ENCODE data around the gene GNS.

GNS gene

DNA sequence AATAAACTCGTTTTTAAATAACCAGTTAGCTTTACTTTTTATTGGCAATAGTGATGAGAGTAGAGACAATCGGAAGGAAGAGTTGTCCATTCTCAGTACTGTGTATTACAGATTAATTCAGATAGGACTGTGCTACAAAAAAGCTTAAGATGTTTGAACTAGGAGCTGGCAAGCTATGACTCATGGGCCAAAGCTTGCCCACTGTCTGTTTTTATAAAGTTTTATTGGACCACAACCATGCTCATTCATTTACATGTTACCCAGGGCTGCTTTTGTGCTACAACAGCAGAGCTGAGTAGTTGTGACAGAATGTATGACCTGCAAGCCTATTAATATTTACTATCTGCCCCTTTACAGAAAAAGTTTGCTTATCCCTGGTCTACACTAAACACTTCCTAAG, 19.4 kb downstream of the GNS start:
- ChIA-PET CTCF (interaction anchor here (0.6 to 1.3 kb wide), 3 partner anchors 10 to 190 kb away, joined by 3 to 4 read pairs (median 4); no protein-coding TSS in a partner anchor), POLR2A (no interaction called here)
- Histone ChIP-seq H3K36me3 (ENCODE audit: control insufficient read depth in 4 of 4, insufficient read depth in 4 of 4, low read length in 3 of 4) (peaks cover 22 to 72% (median 45%) of the 10 kb centered on the region in 4 experiments), H3K4me1 (ENCODE audit: control extremely low read depth in 1 of 4, control insufficient read depth in 4 of 4, insufficient read depth in 4 of 4, low read length in 3 of 4) (peaks cover 0 to 8% (median 1%) of the 10 kb centered on the region in 4 experiments), H3K4me3 (ENCODE audit: control insufficient read depth in 1 of 7, extremely low read depth in 1 of 7, insufficient read depth in 4 of 7, low read depth in 2 of 7, low read length in 6 of 7) (no peak overlapping the region), H3K27me3 (replicated peaks in 2 of 5; ENCODE audit: control insufficient read depth in 4 of 5, insufficient read depth in 5 of 5, low read length in 4 of 5) (no peaks in the 10 kb centered on the region), H3K27ac (ENCODE audit: insufficient read depth in 1 of 2, low read depth in 1 of 2, low read length in 2 of 2, poor library complexity in 1 of 2, severe bottlenecking in 2 of 2) (no peak overlapping the region), H3K9me3 (ENCODE audit: control extremely low read depth in 1 of 5, control insufficient read depth in 4 of 5, insufficient read depth in 2 of 5, low read depth in 1 of 5, low read length in 4 of 5) (no peaks in the 10 kb centered on the region)
- 100% methylated on average over 1 of the region's 2 CpGs for WGBS (ENCODE audit: insufficient coverage)
- DNase-seq: no peak

- Histone ChIP-seq H3K27me3 (replicated peaks in 2 of 5; ENCODE audit: control insufficient read depth in 4 of 5, insufficient read depth in 5 of 5, low read length in 4 of 5) (no peaks in the 10 kb centered on the region), H3K4me1 (ENCODE audit: control extremely low read depth in 1 of 4, control insufficient read depth in 4 of 4, insufficient read depth in 4 of 4, low read length in 3 of 4) (peaks cover 0 to 8% (median 1%) of the 10 kb centered on the region in 4 experiments), H3K4me3 (ENCODE audit: control insufficient read depth in 1 of 7, extremely low read depth in 1 of 7, insufficient read depth in 4 of 7, low read depth in 2 of 7, low read length in 6 of 7) (no peak overlapping the region), H3K27ac (ENCODE audit: insufficient read depth in 1 of 2, low read depth in 1 of 2, low read length in 2 of 2, poor library complexity in 1 of 2, severe bottlenecking in 2 of 2) (no peak overlapping the region), H3K9me3 (ENCODE audit: control extremely low read depth in 1 of 5, control insufficient read depth in 4 of 5, insufficient read depth in 2 of 5, low read depth in 1 of 5, low read length in 4 of 5) (no peaks in the 10 kb centered on the region), H3K36me3 (ENCODE audit: control insufficient read depth in 4 of 4, insufficient read depth in 4 of 4, low read length in 3 of 4) (peaks cover 14 to 63% (median 40%) of the 10 kb centered on the region in 4 experiments)
- ChIA-PET CTCF (no interaction called here), POLR2A (no interaction called here)
- no peak for DNase-seq
- no CpG with 5 or more reads among the region's 1 CpG for whole genome bisulfite sequencing (ENCODE audit: insufficient coverage)
Observed at GRCh38 chr12:64737539-64737938, 21.7 kb downstream of the GNS start.

- Histone ChIP-seq H3K9me3 (ENCODE audit: control extremely low read depth in 1 of 5, control insufficient read depth in 4 of 5, insufficient read depth in 2 of 5, low read depth in 1 of 5, low read length in 4 of 5) (no peaks in the 10 kb centered on the region), H3K27ac (ENCODE audit: insufficient read depth in 1 of 2, low read depth in 1 of 2, low read length in 2 of 2, poor library complexity in 1 of 2, severe bottlenecking in 2 of 2) (no peak overlapping the region), H3K4me1 (ENCODE audit: control extremely low read depth in 1 of 4, control insufficient read depth in 4 of 4, insufficient read depth in 4 of 4, low read length in 3 of 4) (peaks cover 0 to 8% (median 1%) of the 10 kb centered on the region in 4 experiments), H3K4me3 (ENCODE audit: control insufficient read depth in 1 of 7, extremely low read depth in 1 of 7, insufficient read depth in 4 of 7, low read depth in 2 of 7, low read length in 6 of 7) (no peak overlapping the region), H3K36me3 (ENCODE audit: control insufficient read depth in 4 of 4, insufficient read depth in 4 of 4, low read length in 3 of 4) (peaks cover 13 to 59% (median 38%) of the 10 kb centered on the region in 4 experiments), H3K27me3 (replicated peaks in 2 of 5; ENCODE audit: control insufficient read depth in 4 of 5, insufficient read depth in 5 of 5, low read length in 4 of 5) (no peaks in the 10 kb centered on the region)
- ChIA-PET CTCF (no interaction called here), POLR2A (no interaction called here)
- no peak for DNase-seq
- 80% methylated on average over 1 of the region's 1 CpG for WGBS (ENCODE audit: insufficient coverage)
Observed at GRCh38 chr12:64736771-64737170, 22.4 kb downstream of the GNS start.

- Histone ChIP-seq H3K4me3 (ENCODE audit: control insufficient read depth in 1 of 7, extremely low read depth in 1 of 7, insufficient read depth in 4 of 7, low read depth in 2 of 7, low read length in 6 of 7) (no peak overlapping the region), H3K36me3 (ENCODE audit: control insufficient read depth in 4 of 4, insufficient read depth in 4 of 4, low read length in 3 of 4) (peaks cover 15 to 57% (median 38%) of the 10 kb centered on the region in 4 experiments), H3K27me3 (replicated peaks in 2 of 5; ENCODE audit: control insufficient read depth in 4 of 5, insufficient read depth in 5 of 5, low read length in 4 of 5) (no peaks in the 10 kb centered on the region), H3K9me3 (ENCODE audit: control extremely low read depth in 1 of 5, control insufficient read depth in 4 of 5, insufficient read depth in 2 of 5, low read depth in 1 of 5, low read length in 4 of 5) (no peaks in the 10 kb centered on the region), H3K27ac (ENCODE audit: insufficient read depth in 1 of 2, low read depth in 1 of 2, low read length in 2 of 2, poor library complexity in 1 of 2, severe bottlenecking in 2 of 2) (no peak overlapping the region), H3K4me1 (ENCODE audit: control extremely low read depth in 1 of 4, control insufficient read depth in 4 of 4, insufficient read depth in 4 of 4, low read length in 3 of 4) (peaks cover 1 to 10% (median 3%) of the 10 kb centered on the region in 4 experiments)
- DNase-seq: no peak
- POLR2A ChIA-PET: no interaction called here
- CTCF ChIA-PET: no interaction called here
Observed at GRCh38 chr12:64735442-64735841, 23.8 kb downstream of the GNS start.

GRCh38 chr12:64733857-64734256, 25.3 kb downstream of the GNS start:
- WGBS (ENCODE audit: insufficient coverage): 95% methylated on average over 3 of the region's 4 CpGs
- Histone ChIP-seq H3K4me3 (ENCODE audit: control insufficient read depth in 1 of 7, extremely low read depth in 1 of 7, insufficient read depth in 4 of 7, low read depth in 2 of 7, low read length in 6 of 7) (no peak overlapping the region), H3K36me3 (ENCODE audit: control insufficient read depth in 4 of 4, insufficient read depth in 4 of 4, low read length in 3 of 4) (peaks cover 14 to 43% (median 28%) of the 10 kb centered on the region in 4 experiments), H3K4me1 (ENCODE audit: control extremely low read depth in 1 of 4, control insufficient read depth in 4 of 4, insufficient read depth in 4 of 4, low read length in 3 of 4) (peaks cover 4 to 12% (median 7%) of the 10 kb centered on the region in 4 experiments), H3K9me3 (ENCODE audit: control extremely low read depth in 1 of 5, control insufficient read depth in 4 of 5, insufficient read depth in 2 of 5, low read depth in 1 of 5, low read length in 4 of 5) (no peaks in the 10 kb centered on the region), H3K27me3 (replicated peaks in 2 of 5; ENCODE audit: control insufficient read depth in 4 of 5, insufficient read depth in 5 of 5, low read length in 4 of 5) (no peaks in the 10 kb centered on the region), H3K27ac (ENCODE audit: insufficient read depth in 1 of 2, low read depth in 1 of 2, low read length in 2 of 2, poor library complexity in 1 of 2, severe bottlenecking in 2 of 2) (no peak overlapping the region)
- no peak for DNase-seq
- ChIA-PET CTCF (no interaction called here), POLR2A (no interaction called here)

GRCh38 chr12:64731683-64732082, 27.5 kb downstream of the GNS start:
- ChIA-PET POLR2A (no interaction called here), CTCF (no interaction called here)
- no peak for DNase-seq
- Histone ChIP-seq H3K9me3 (ENCODE audit: control extremely low read depth in 1 of 5, control insufficient read depth in 4 of 5, insufficient read depth in 2 of 5, low read depth in 1 of 5, low read length in 4 of 5) (no peaks in the 10 kb centered on the region), H3K4me3 (ENCODE audit: control insufficient read depth in 1 of 7, extremely low read depth in 1 of 7, insufficient read depth in 4 of 7, low read depth in 2 of 7, low read length in 6 of 7) (no peak overlapping the region), H3K27me3 (replicated peaks in 2 of 5; ENCODE audit: control insufficient read depth in 4 of 5, insufficient read depth in 5 of 5, low read length in 4 of 5) (no peaks in the 10 kb centered on the region), H3K36me3 (ENCODE audit: control insufficient read depth in 4 of 4, insufficient read depth in 4 of 4, low read length in 3 of 4) (peaks cover 11 to 41% (median 20%) of the 10 kb centered on the region in 4 experiments), H3K4me1 (ENCODE audit: control extremely low read depth in 1 of 4, control insufficient read depth in 4 of 4, insufficient read depth in 4 of 4, low read length in 3 of 4) (peaks cover 4 to 10% (median 7%) of the 10 kb centered on the region in 4 experiments), H3K27ac (ENCODE audit: insufficient read depth in 1 of 2, low read depth in 1 of 2, low read length in 2 of 2, poor library complexity in 1 of 2, severe bottlenecking in 2 of 2) (no peak overlapping the region)
- WGBS (ENCODE audit: insufficient coverage): 100% methylated on average over 3 of the region's 4 CpGs

GRCh38 chr12:64730588-64730969, 28.6 kb downstream of the GNS start:
- Histone ChIP-seq H3K36me3 (ENCODE audit: control insufficient read depth in 4 of 4, insufficient read depth in 4 of 4, low read length in 3 of 4) (peaks cover 11 to 36% (median 17%) of the 10 kb centered on the region in 4 experiments), H3K4me3 (ENCODE audit: control insufficient read depth in 1 of 7, extremely low read depth in 1 of 7, insufficient read depth in 4 of 7, low read depth in 2 of 7, low read length in 6 of 7) (no peak overlapping the region), H3K27me3 (replicated peaks in 2 of 5; ENCODE audit: control insufficient read depth in 4 of 5, insufficient read depth in 5 of 5, low read length in 4 of 5) (no peaks in the 10 kb centered on the region), H3K9me3 (ENCODE audit: control extremely low read depth in 1 of 5, control insufficient read depth in 4 of 5, insufficient read depth in 2 of 5, low read depth in 1 of 5, low read length in 4 of 5) (no peaks in the 10 kb centered on the region), H3K27ac (ENCODE audit: insufficient read depth in 1 of 2, low read depth in 1 of 2, low read length in 2 of 2, poor library complexity in 1 of 2, severe bottlenecking in 2 of 2) (peak overlapping the region in 1 of 2 experiments; percentile 69), H3K4me1 (ENCODE audit: control extremely low read depth in 1 of 4, control insufficient read depth in 4 of 4, insufficient read depth in 4 of 4, low read length in 3 of 4) (peaks cover 4 to 9% (median 7%) of the 10 kb centered on the region in 4 experiments)
- WGBS (ENCODE audit: insufficient coverage): 100% methylated on average over 1 of the region's 2 CpGs
- CTCF ChIA-PET: no interaction called here
- DNase-seq: peak in 2 of 3 donors; percentile 42 to 48
- POLR2A ChIA-PET: interaction anchor here (0.8 kb wide), 1 partner anchor 184 kb away, joined by 3 read pairs; no protein-coding TSS in a partner anchor
